Right lobe of liver (tissue), 6 donors: ENCODE data around the gene CD46. TPM values are rescaled to one million over a fixed set of nuclear protein-coding genes. Genes with fewer than 3 reads are reported as not detected.
A peak's percentile ranks its signal among the peaks of the same experiment; 100 is the strongest.

Experiments used
- ATAC-seq, 4 donors: fragments of 200-7000 bp; cut with Tn5 transposase; one replicate each; pipeline ENCODE4 v1.9.1; 2020; ENCODE audit warnings: mild to moderate bottlenecking in 4 of 4, moderate library complexity in 4 of 4
- DNase-seq, 3 donors: peaks; one replicate each; pipeline ENCODE4 v3.0.0-alpha.2; 2020
- H3K27ac ChIP-seq, 3 donors: fragments of 200-600 bp; one replicate each; pipeline ENCODE4 v1.8.0; 2022
- H3K27me3 ChIP-seq, 2 donors: fragments of 200-600 bp; one replicate each; pipeline ENCODE4 v1.8.0; 2022
- H3K36me3 ChIP-seq, 4 donors: fragments of 200-600 bp; sonication (generic) in 1 of 4; one replicate each; pipeline versions ENCODE4 v1.5.1 to v1.8.0; 2017 to 2022; ENCODE audit warnings: control low read depth in 1 of 4
- H3K4me1 ChIP-seq, 4 donors: fragments of 200-600 bp; sonication (generic) in 1 of 4; one replicate each; pipeline versions ENCODE4 v1.5.1 to v1.8.0; 2017 to 2022; ENCODE audit warnings: control low read depth in 1 of 4
- H3K4me3 ChIP-seq, 3 donors: fragments of 200-600 bp; one replicate each; pipeline ENCODE4 v1.8.0; 2022
- H3K9me3 ChIP-seq, 4 donors: fragments of 200-600 bp; sonication (generic) in 1 of 4; one replicate each; pipeline versions ENCODE4 v1.5.1 to v1.8.0; 2017 to 2022; ENCODE audit warnings: control low read depth in 1 of 4
- CTCF ChIP-seq, 4 donors: fragments of 200-600 bp in 3 of 4; fragments of 450-650 bp in 1 of 4; IDR thresholded peaks; one replicate each; pipeline versions ENCODE4 v1.5.1 to v1.8.0; 2016 to 2022; ENCODE audit warnings: antibody characterized with exemption in 4 of 4, mild to moderate bottlenecking in 2 of 4
- POLR2A ChIP-seq: fragments of 450-650 bp; IDR thresholded peaks from one replicate; pipeline ENCODE4 v1.6.1; 2017; ENCODE audit warnings: antibody characterized with exemption, mild to moderate bottlenecking
- WGBS: methylation state at CpG from one replicate; pipeline ENCODE4 v1.1.6; 2018; ENCODE audit warnings: low coverage, low lambda C conversion rate; ENCODE audit not compliant: insufficient coverage; ENCODE audit errors: missing lambda C conversion rate; 5-methylcytosine and 5-hydroxymethylcytosine counted together
- intact Hi-C, 2 donors: fragments of 100-400 bp; cut with DNase I; formaldehyde crosslinking; loops; one replicate each; pipeline versions ENCODE4 v1.11.2 to v1.14.1; 2022
- total RNA-seq, 6 experiments: library from RNA; depleted of rRNA in 2 of 6; stranded (reverse); fragments of >200 nt in 2 of 6; fragmentation: NEBNext Ultra II Directional in 3 of 6; extraction: Animal tissue kit (Norgen Biotek cat#: 25700) in 3 of 6; gene quantifications; one replicate each; pipeline versions ENCODE4 v1.1.0 to v1.2.4, GENCODE V29; 2016 to 2023
- donor health status: DM: no; HTN: yes; CAD: no.
- donor health status: DM: no; HTN: no; CAD: no.
- donor health status: DM: no; HTN: no; CAD: no.
- donor health status: DM: no; HTN: yes; CAD: no.
- donor health status: DM: no; HTN: yes; CAD: no.

CD46 gene
- total RNA-seq, 6 experiments from 2014 or later = 99.3 to 133 (median 114) TPM

GRCh38 chr1:207808911-207809555 is 57.2 kb downstream of the CD46 start:
- H3K4me1 ChIP-seq = peaks cover 0 to 83% (median 31%) of the 10 kb centered on the region in 4 donors
- peaks cover 0 to 82% (median 35%) of the 10 kb centered on the region in 4 donors for H3K36me3 ChIP-seq
- no peak overlapping the region for H3K4me3 ChIP-seq
- H3K27ac ChIP-seq = peak overlapping the region; percentile 1 to 91 (median 51)
- ATAC-seq = peak in 1 of 4 donors; percentile 5
- DNase-seq = no peak
- H3K27me3 ChIP-seq = no peaks in the 10 kb centered on the region
- WGBS = 50% methylated on average over 3 of the region's 5 CpGs
- intact Hi-C loops = no loop called here
- no peaks in the 10 kb centered on the region for H3K9me3 ChIP-seq
- TF ChIP-seq CTCF (IDR thresholded peaks at IDR 0.05) (no peak), POLR2A (no peak)

- intact Hi-C loops = loop anchor here in 1 of 2 donors (10.0 kb wide), 1 partner anchor 155 kb away; no protein-coding TSS in a partner anchor
- H3K27ac ChIP-seq = peak overlapping the region in 2 of 3 donors; percentile 51 to 91
Observed at GRCh38 chr1:207810173-207810572, 58.3 kb downstream of the CD46 start.

GRCh38 chr1:207810606-207811295 is 58.9 kb downstream of the CD46 start:
- Histone ChIP-seq H3K27ac (peak overlapping the region in 2 of 3 donors; percentile 74 to 91), H3K4me3 (no peak overlapping the region), H3K4me1 (peaks cover 0 to 97% (median 36%) of the 10 kb centered on the region in 4 donors), H3K36me3 (peaks cover 0 to 77% (median 31%) of the 10 kb centered on the region in 4 donors), H3K9me3 (no peaks in the 10 kb centered on the region), H3K27me3 (no peaks in the 10 kb centered on the region)
- 48% methylated on average over 9 of the region's 9 CpGs for WGBS
- no peak for TF ChIP-seq CTCF (IDR thresholded peaks at IDR 0.05)
- no peak for TF ChIP-seq POLR2A
- intact Hi-C loops = loop anchor here in 1 of 2 donors (10.0 kb wide), 1 partner anchor 154 kb away; no protein-coding TSS in a partner anchor
- no peak for ATAC-seq
- no peak for DNase-seq

More at GRCh38 chr1:207810173-207810572, 58.3 kb downstream of the CD46 start:
- DNase-seq (no peak), ATAC-seq (no peak)
- TF ChIP-seq CTCF (IDR thresholded peaks at IDR 0.05) (no peak), POLR2A (no peak)
- Histone ChIP-seq H3K4me1 (peaks cover 0 to 94% (median 35%) of the 10 kb centered on the region in 4 donors), H3K4me3 (no peak overlapping the region), H3K36me3 (peaks cover 0 to 77% (median 32%) of the 10 kb centered on the region in 4 donors), H3K9me3 (no peaks in the 10 kb centered on the region), H3K27me3 (no peaks in the 10 kb centered on the region)
- WGBS = 100% methylated on average over 1 of the region's 2 CpGs

GRCh38 chr1:207811319-207811718 is 59.5 kb downstream of the CD46 start:
- Histone ChIP-seq H3K36me3 (peaks cover 0 to 78% (median 31%) of the 10 kb centered on the region in 4 donors), H3K4me3 (no peak overlapping the region), H3K27me3 (no peaks in the 10 kb centered on the region), H3K4me1 (peaks cover 0 to 97% (median 39%) of the 10 kb centered on the region in 4 donors), H3K27ac (peak overlapping the region; percentile 74 to 91 (median 78)), H3K9me3 (no peaks in the 10 kb centered on the region)
- 77% methylated on average over 4 of the region's 8 CpGs for WGBS
- ATAC-seq (no peak), DNase-seq (no peak)
- TF ChIP-seq POLR2A (no peak), CTCF (IDR thresholded peaks at IDR 0.05) (no peak)
- intact Hi-C loops = loop anchor here in 1 of 2 donors (10.0 kb wide), 1 partner anchor 153 kb away; no protein-coding TSS in a partner anchor
